Testis (tissue), 3 donors: ENCODE results near the gene ALDH1A3. TPM values are rescaled to one million over a fixed set of nuclear protein-coding genes. Genes with fewer than 3 reads are reported as not detected.
A peak's percentile ranks its signal among the peaks of the same experiment; 100 is the strongest.

ENCODE experiments used
- DNase-seq: peaks from one replicate; pipeline ENCODE4 v3.0.0-alpha.2; 2019
- H3K27ac ChIP-seq, 2 donors: fragments of 200-600 bp; sonication (generic); one replicate each; pipeline ENCODE4 v1.5.1; 2019
- H3K27me3 ChIP-seq: fragments of 200-600 bp; sonication (generic); one replicate; pipeline ENCODE4 v1.5.1; 2019
- H3K36me3 ChIP-seq: fragments of 200-600 bp; sonication (generic); one replicate; pipeline ENCODE4 v1.5.1; 2017; ENCODE audit warnings: low read depth; ENCODE audit errors: missing control alignments
- H3K4me1 ChIP-seq: fragments of 200-600 bp; sonication (generic); one replicate; pipeline ENCODE4 v1.5.1; 2019
- H3K4me3 ChIP-seq, 2 donors: fragments of 200-600 bp; sonication (generic); one replicate each; pipeline ENCODE4 v1.5.1; 2017 to 2019
- H3K9me3 ChIP-seq: fragments of 200-600 bp; sonication (generic); one replicate; pipeline ENCODE4 v1.5.1; 2017
- POLR2A ChIP-seq: fragments of 450-650 bp; IDR thresholded peaks from one replicate; pipeline ENCODE4 v1.6.1; 2017; ENCODE audit warnings: antibody characterized with exemption, mild to moderate bottlenecking, moderate library complexity
- WGBS, 2 donors: methylation state at CpG; one replicate each; pipeline ENCODE4 v1.1.5; 2018; 5-methylcytosine and 5-hydroxymethylcytosine counted together
- intact Hi-C: fragments of 100-400 bp; cut with DNase I; formaldehyde crosslinking; loops from one replicate; pipeline ENCODE4 v1.15.1; 2023; ENCODE audit warnings: low total_unique reads
- polyA plus RNA-seq: library from polyadenylated mRNA; stranded (reverse); fragments of 350-450 nt; fragmentation: Illumina TruSeq; extraction: RNeasy Lipid Tissue Mini Kit (QIAGEN cat#74804); gene quantifications from one replicate; pipeline ENCODE4 v1.2.3, GENCODE V29; 2014; ENCODE audit warnings: low read depth, low replicate concordance; ENCODE audit not compliant: insufficient read depth
- total RNA-seq, 2 donors: library from RNA; depleted of rRNA; stranded (reverse); fragments of >200 nt; gene quantifications; one replicate each; pipeline ENCODE4 v1.2.3, GENCODE V29; 2016
- TF ChIP-seq, protein P1 (sequence below), 3 experiments: fragments of 450-650 bp in 2 of 3; fragments of 200-600 bp in 1 of 3; sonication (generic) in 1 of 3; IDR thresholded peaks; one replicate each; pipeline ENCODE4 v1.5.1; 2016 to 2019; ENCODE audit warnings: antibody characterized with exemption in 3 of 3, mild to moderate bottlenecking in 2 of 3, moderate library complexity in 1 of 3

The ALDH1A3 gene
- total and polyA plus RNA-seq, 3 donors from 2014 or later, result 29.5 to 69.9 (median 42.5) TPM

DNA sequence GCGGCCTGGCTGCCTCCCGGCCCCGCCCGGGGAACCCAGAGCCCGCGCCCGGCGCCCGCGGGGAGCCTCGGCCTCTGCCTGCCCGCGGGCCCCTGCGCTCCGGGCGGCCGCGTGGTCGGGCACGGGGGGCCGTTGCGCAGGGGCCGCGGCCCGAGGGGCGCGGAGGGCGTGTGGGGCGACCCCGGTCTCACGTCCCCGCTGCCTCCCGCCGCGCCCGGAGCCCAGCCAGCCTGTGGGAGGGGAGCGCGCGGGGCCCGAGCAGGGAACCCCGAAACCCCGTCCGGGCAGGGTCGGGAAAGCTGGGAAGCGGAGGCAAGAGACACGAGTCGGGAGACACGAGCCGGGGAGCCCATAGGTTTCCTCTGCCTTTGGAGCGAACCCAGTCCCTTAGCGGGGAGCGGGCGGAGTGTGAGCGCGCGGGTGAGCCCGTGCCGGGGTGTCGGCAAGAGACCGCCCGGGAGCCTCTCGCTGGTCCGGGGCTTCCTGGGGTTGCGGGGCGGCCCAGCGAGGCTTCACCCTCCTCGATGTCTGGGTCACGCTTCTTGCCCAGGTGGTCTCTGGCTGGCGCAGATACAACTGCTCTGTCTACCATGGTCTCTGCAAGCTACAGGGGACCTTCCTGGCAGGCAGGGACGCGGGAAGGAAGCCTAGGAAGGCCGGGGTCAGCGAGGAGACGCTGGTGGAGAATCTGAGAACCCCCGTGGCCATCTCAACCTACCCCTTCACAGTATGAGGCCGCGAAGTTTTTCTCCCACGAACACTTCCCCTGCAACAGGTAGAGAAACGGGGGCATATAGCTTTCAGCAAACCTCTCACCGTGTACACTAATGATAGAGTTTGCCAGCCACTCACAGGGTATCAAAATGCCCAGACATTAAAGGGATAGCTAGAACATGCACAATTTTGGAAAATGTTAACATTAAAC lies 40.1 kb downstream of the ALDH1A3 start:
- Histone ChIP-seq H3K36me3 (no peaks in the 10 kb centered on the region), H3K27ac (peak overlapping the region; percentile 81 to 88), H3K4me1 (peaks cover 20% of the 10 kb centered on the region), H3K4me3 (peak overlapping the region; percentile 65 to 74), H3K27me3 (no peaks in the 10 kb centered on the region), H3K9me3 (no peaks in the 10 kb centered on the region)
- DNase-seq, result no peak
- intact Hi-C loops, result loop anchor here (10.0 kb wide), 1 partner anchor 85 kb away; no protein-coding TSS in a partner anchor
- TF ChIP-seq, protein P1, sequence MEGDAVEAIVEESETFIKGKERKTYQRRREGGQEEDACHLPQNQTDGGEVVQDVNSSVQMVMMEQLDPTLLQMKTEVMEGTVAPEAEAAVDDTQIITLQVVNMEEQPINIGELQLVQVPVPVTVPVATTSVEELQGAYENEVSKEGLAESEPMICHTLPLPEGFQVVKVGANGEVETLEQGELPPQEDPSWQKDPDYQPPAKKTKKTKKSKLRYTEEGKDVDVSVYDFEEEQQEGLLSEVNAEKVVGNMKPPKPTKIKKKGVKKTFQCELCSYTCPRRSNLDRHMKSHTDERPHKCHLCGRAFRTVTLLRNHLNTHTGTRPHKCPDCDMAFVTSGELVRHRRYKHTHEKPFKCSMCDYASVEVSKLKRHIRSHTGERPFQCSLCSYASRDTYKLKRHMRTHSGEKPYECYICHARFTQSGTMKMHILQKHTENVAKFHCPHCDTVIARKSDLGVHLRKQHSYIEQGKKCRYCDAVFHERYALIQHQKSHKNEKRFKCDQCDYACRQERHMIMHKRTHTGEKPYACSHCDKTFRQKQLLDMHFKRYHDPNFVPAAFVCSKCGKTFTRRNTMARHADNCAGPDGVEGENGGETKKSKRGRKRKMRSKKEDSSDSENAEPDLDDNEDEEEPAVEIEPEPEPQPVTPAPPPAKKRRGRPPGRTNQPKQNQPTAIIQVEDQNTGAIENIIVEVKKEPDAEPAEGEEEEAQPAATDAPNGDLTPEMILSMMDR (IDR thresholded peaks at IDR 0.05), result no peak
- WGBS, 2 donors, result 2 to 4% methylated on average over 14 to 72 of the region's 80 CpGs

DNA sequence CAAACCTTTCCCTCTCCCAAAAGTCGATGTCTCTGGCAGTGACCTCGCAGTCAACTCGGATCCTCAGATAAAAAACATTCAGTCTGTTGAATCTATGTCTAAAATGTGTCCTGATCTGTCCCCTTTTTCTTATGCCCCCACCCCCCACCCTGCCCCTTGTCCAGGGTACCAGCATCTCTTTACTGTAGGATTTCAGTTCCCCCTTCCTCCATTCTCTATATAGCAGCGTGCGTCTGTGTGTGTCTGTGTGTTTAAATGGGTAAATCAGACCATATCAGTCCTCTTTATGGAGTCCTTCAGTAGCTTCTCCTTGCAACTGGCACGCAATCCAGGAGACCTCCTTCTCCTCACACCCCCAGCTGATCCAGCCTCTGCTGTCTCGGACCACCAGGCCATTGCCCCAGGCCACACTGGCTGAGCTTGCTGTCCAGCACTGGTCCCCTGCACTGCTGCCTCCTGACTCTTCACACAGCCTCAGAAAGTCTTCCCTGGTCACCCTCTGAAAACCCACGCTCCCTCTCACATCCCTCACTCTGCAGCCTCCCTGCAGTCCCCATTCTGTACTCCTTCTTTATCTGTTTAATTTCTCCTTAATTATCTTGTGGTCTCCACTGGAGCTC lies 41.0 kb downstream of the ALDH1A3 start:
- Histone ChIP-seq H3K9me3 (no peaks in the 10 kb centered on the region), H3K4me3 (peak overlapping the region in 1 of 2 donors; percentile 74), H3K4me1 (peaks cover 17% of the 10 kb centered on the region), H3K36me3 (no peaks in the 10 kb centered on the region), H3K27ac (peak overlapping the region; percentile 9 to 88), H3K27me3 (no peaks in the 10 kb centered on the region)
- no peak for TF ChIP-seq POLR2A
- TF ChIP-seq, protein P1 (IDR thresholded peaks at IDR 0.05), result no peak
- DNase-seq, result no peak
- intact Hi-C loops, result no loop called here
- 63 to 67% methylated on average over 8 of the region's 8 CpGs for WGBS, 2 donors

DNA sequence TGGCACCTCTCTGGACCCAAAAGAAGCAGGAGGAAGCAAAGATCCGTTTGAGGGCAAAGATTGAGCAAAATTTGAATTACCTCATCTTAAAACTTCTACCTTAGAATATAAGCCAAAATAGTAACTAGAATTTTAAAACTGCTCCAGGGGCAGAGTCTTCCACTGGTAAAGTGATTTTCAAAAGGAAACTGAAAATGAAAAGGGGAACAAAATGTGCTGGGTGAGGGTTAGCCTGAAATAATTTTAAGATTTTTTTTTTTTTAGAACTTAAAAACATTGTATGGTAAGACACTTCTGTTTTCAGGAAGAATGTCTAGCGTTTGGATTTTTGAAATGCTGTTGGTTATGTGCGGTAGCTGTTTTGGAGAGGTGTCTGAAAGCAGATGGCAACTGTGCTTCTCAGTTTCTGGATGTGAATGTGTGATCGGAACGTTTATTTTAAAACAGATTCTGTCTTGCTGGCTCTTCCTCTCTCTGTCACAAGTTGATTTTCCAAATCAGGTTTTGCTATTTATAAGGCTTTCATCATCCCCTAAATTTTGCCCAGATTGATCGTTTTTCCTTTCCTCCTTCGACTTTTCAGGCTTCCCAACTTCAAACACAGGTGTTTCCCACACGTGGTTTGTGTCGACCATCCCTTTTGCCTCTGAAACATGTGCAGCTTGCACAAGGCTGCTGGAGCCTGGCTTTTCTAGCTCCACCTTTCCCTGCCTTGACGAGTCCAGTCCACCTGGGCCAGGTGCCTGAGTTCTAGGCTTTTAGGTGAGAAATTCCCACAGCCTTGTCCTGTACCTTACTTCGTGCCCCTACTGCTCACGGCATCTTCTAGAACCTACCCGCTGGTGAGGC lies 42.8 kb downstream of the ALDH1A3 start:
- intact Hi-C loops, result no loop called here
- no peak for DNase-seq
- Histone ChIP-seq H3K36me3 (no peaks in the 10 kb centered on the region), H3K9me3 (no peaks in the 10 kb centered on the region), H3K27ac (peak overlapping the region; percentile 6 to 60), H3K27me3 (no peaks in the 10 kb centered on the region), H3K4me3 (no peak overlapping the region), H3K4me1 (peaks cover 17% of the 10 kb centered on the region)
- 66 to 74% methylated on average over 13 of the region's 13 CpGs for WGBS, 2 donors
- no peak for TF ChIP-seq POLR2A
- TF ChIP-seq, protein P1 (IDR thresholded peaks at IDR 0.05), result no peak

DNA sequence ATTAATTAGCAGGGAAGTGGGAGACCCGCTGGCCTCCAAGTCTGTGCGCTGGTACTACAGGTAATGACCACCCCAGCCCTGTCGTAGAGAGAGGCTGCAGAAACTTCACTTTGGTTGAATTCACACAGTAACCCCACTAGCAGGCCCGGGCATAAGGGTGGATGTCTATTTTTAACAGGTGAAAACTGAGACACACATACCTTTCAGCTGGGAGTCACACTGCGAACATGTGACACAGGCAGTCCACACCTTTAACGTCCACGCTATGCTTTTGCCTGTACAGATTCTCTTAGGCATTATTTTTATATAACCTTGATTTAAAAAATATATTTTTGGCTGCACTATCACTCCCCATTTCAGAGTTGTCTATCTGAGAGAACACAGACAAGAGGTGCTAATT lies 43.4 kb downstream of the ALDH1A3 start:
- no peak for DNase-seq
- H3K36me3 ChIP-seq, result no peaks in the 10 kb centered on the region
- H3K9me3 ChIP-seq, result no peaks in the 10 kb centered on the region
- no peaks in the 10 kb centered on the region for H3K27me3 ChIP-seq
- TF ChIP-seq POLR2A, result no peak
- TF ChIP-seq, protein P1 (IDR thresholded peaks at IDR 0.05), result no peak
- no peak overlapping the region for H3K4me3 ChIP-seq
- peak overlapping the region in 1 of 2 donors; percentile 60 for H3K27ac ChIP-seq
- intact Hi-C loops, result no loop called here
- 94 to 95% methylated on average over 7 of the region's 7 CpGs for WGBS, 2 donors
- H3K4me1 ChIP-seq, result peaks cover 17% of the 10 kb centered on the region
